Sigmoid colon (tissue), 7 donors: ENCODE data around the gene NAA40. TPM values are rescaled to one million over a fixed set of nuclear protein-coding genes. Genes with fewer than 3 reads are reported as not detected.
"Not testable (repeated sequence)": the region's sequence is repeated elsewhere in the genome, so short reads cannot be mapped to it uniquely, and the experiment has no call there.

Source experiments
- DNase-seq: peaks from one replicate; pipeline ENCODE4 v3.0.0-alpha.2; 2019
- H3K27ac ChIP-seq, 4 donors: fragments of 200-600 bp; sonication (generic); one replicate each; pipeline ENCODE4 v1.5.1; 2016 to 2019; ENCODE audit warnings: mild to moderate bottlenecking in 1 of 4
- H3K27me3 ChIP-seq, 3 donors: fragments of 200-600 bp; sonication (generic); one replicate each; pipeline ENCODE4 v1.5.1; 2019; ENCODE audit warnings: mild to moderate bottlenecking in 1 of 3
- H3K36me3 ChIP-seq, 4 donors: fragments of 200-600 bp; sonication (generic); one replicate each; pipeline ENCODE4 v1.5.1; 2016 to 2019
- H3K4me1 ChIP-seq, 4 donors: fragments of 200-600 bp; sonication (generic); one replicate each; pipeline ENCODE4 v1.5.1; 2017 to 2019
- H3K4me3 ChIP-seq, 4 donors: fragments of 200-600 bp; sonication (generic); one replicate each; pipeline ENCODE4 v1.5.1; 2017 to 2019; ENCODE audit warnings: mild to moderate bottlenecking in 2 of 4, moderate library complexity in 1 of 4
- H3K9me3 ChIP-seq, 4 donors: fragments of 200-600 bp in 3 of 4; sonication (generic) in 3 of 4; one replicate each; pipeline versions ENCODE4 v1.5.1 to v1.6.1; 2013 to 2019
- EP300 ChIP-seq, 4 donors: sonication (generic); formaldehyde crosslinking; IDR thresholded peaks; one replicate each; pipeline ENCODE4 v1.6.1; 2017; ENCODE audit warnings: antibody characterized with exemption in 4 of 4
- POLR2A ChIP-seq, 2 donors: fragments of 450-650 bp; IDR thresholded peaks; one replicate each; pipeline ENCODE4 v1.6.1; 2016; ENCODE audit warnings: antibody characterized with exemption in 2 of 2, mild to moderate bottlenecking in 2 of 2, moderate library complexity in 2 of 2
- POLR2AphosphoS5 ChIP-seq, 4 donors: sonication (generic); formaldehyde crosslinking; IDR thresholded peaks; one replicate each; pipeline ENCODE4 v1.6.1; 2017; ENCODE audit warnings: antibody characterized with exemption in 4 of 4
- WGBS, 2 donors: extraction: QIAGEN DNeasy Blood & Tissue Kit; methylation state at CpG; one replicate each; pipeline ENCODE4 v1.1.7; 2013; 5-methylcytosine and 5-hydroxymethylcytosine counted together
- intact Hi-C: fragments of 100-400 bp; cut with DNase I; formaldehyde crosslinking; loops from one replicate; pipeline ENCODE4 v1.15.1; 2023
- polyA plus RNA-seq, 3 donors: library from polyadenylated mRNA; stranded (reverse); fragments of 200-250 nt; gene quantifications; one replicate each; pipeline ENCODE4 v1.2.3, GENCODE V29; 2013
- total RNA-seq, 4 donors: library from RNA; depleted of rRNA; stranded (reverse); fragments of >200 nt; gene quantifications; one replicate each; pipeline ENCODE4 v1.1.0, GENCODE V29; 2016
- TF ChIP-seq, protein P1 (sequence below), 4 experiments: fragments of 450-650 bp in 3 of 4; fragments of 200-600 bp in 1 of 4; IDR thresholded peaks; one replicate each; pipeline ENCODE4 v1.5.1; 2016 to 2019; ENCODE audit warnings: antibody characterized with exemption in 4 of 4, mild to moderate bottlenecking in 3 of 4, moderate library complexity in 2 of 4
- donor health status: healthy with polysubstance abuse.
- donor health status: Bipolar disorder and iron deficiency.
- donor health status: healthy.

Gene NAA40
- total and polyA plus RNA-seq, 7 donors = 5.4 to 22.9 (median 7.4) TPM

- no peak overlapping the region for H3K27ac ChIP-seq
- WGBS, 2 donors = 89 to 90% methylated on average over 2 of the region's 2 CpGs
- H3K36me3 ChIP-seq = no peaks in the 10 kb centered on the region
- no peak overlapping the region for H3K4me3 ChIP-seq
- TF ChIP-seq, protein P1, sequence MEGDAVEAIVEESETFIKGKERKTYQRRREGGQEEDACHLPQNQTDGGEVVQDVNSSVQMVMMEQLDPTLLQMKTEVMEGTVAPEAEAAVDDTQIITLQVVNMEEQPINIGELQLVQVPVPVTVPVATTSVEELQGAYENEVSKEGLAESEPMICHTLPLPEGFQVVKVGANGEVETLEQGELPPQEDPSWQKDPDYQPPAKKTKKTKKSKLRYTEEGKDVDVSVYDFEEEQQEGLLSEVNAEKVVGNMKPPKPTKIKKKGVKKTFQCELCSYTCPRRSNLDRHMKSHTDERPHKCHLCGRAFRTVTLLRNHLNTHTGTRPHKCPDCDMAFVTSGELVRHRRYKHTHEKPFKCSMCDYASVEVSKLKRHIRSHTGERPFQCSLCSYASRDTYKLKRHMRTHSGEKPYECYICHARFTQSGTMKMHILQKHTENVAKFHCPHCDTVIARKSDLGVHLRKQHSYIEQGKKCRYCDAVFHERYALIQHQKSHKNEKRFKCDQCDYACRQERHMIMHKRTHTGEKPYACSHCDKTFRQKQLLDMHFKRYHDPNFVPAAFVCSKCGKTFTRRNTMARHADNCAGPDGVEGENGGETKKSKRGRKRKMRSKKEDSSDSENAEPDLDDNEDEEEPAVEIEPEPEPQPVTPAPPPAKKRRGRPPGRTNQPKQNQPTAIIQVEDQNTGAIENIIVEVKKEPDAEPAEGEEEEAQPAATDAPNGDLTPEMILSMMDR (IDR thresholded peaks at IDR 0.05) = no peak
- no peak for TF ChIP-seq POLR2AphosphoS5 (IDR thresholded peaks at IDR 0.05)
- TF ChIP-seq EP300 (IDR thresholded peaks at IDR 0.05) = no peak
- no peak for TF ChIP-seq POLR2A (IDR thresholded peaks at IDR 0.05)
- no peak for DNase-seq
- H3K9me3 ChIP-seq = no peaks in the 10 kb centered on the region
- intact Hi-C loops = no loop called here
- peaks cover 0 to 3% (median 0%) of the 10 kb centered on the region in 4 donors for H3K4me1 ChIP-seq
- H3K27me3 ChIP-seq = peaks cover 0 to 5% (median 0%) of the 10 kb centered on the region in 3 donors
Observed at GRCh38 chr11:63969461-63969860, 30.7 kb downstream of the NAA40 start.

- H3K9me3 ChIP-seq = no peaks in the 10 kb centered on the region
- TF ChIP-seq, protein P1 (IDR thresholded peaks at IDR 0.05) = no peak
- TF ChIP-seq EP300 (IDR thresholded peaks at IDR 0.05) (no peak), POLR2A (IDR thresholded peaks at IDR 0.05) (no peak)
- H3K4me1 ChIP-seq = peaks cover 0 to 13% (median 9%) of the 10 kb centered on the region in 4 donors
- peaks cover 0 to 5% (median 0%) of the 10 kb centered on the region in 3 donors for H3K27me3 ChIP-seq
- intact Hi-C loops = loop anchor here (2.0 kb wide), 1 partner anchor 18 kb away; no protein-coding TSS in a partner anchor
- H3K27ac ChIP-seq = no peak overlapping the region
- H3K36me3 ChIP-seq = no peaks in the 10 kb centered on the region
- no peak overlapping the region for H3K4me3 ChIP-seq
- WGBS, 2 donors = 79 to 86% methylated on average over 5 of the region's 5 CpGs
- DNase-seq = no peak
Observed at GRCh38 chr11:63970902-63971301, 32.1 kb downstream of the NAA40 start.

DNA sequence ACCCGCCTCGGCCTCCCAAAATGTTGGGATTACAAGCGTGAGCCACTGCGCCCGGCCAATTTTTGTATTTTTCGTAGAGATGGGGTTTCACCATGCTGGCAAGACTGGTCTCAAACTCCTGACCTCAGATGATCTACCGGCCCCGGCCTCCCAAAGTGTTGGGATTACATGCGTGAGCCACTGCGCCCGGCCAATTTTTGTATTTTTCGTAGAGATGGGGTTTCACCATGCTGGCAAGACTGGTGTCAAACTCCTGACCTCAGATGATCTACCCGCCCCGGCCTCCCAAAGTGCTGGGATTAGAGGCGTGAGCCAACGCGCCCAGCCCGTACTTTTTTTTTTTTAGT is 35.1 kb downstream of the NAA40 start:
- WGBS, 2 donors = 59 to 68% methylated on average over 18 of the region's 18 CpGs
- H3K36me3 ChIP-seq, H3K4me3 ChIP-seq, H3K27ac ChIP-seq, DNase-seq, intact Hi-C loops, H3K9me3 ChIP-seq, H3K27me3 ChIP-seq: not testable (repeated sequence)
- H3K4me1 ChIP-seq = peaks cover 0 to 27% (median 24%) of the 10 kb centered on the region in 4 donors

DNA sequence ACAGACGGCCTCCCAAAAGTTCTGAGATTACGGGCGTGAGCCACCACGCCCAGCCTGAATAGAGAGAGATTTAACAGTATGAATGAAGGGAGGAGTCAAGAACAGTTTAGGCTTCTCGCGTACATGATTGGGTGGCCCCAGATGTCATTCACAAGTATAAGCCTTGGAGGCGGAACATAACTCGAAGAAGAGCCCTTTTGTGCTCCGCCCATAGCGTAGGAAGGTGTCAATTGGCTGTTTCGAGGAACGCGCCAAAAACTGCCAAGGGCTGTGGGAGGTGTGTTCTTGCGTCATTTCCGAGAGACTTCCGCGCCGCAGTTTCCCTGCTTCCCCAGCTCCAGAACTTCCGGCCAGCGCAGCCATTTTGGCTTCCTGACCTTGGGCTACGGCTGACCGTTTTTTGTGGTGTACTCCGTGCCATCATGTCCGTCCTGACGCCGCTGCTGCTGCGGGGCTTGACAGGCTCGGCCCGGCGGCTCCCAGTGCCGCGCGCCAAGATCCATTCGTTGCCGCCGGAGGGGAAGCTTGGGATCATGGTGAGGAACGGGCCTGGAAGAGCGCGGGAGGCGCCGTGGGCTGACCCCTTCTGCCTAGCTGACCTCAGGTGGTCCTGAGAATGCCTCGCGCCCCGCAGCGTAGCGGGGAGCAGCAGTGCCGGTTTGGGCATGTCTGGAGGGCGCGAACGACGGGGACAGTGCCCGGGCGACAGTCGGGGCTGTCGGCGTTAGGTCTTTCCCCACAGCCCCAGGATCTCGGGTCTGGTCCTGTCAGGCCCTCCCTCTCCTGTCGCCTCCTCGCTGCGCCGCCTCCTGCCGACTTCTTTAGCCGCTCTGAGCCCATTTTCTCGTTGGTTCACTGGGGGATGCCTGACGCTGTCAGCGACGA is 35.7 kb downstream of the NAA40 start, which contains the start of gene COX8A:
TSS of gene COX8A (plus strand) at position 362 of the 885 bp plus-strand sequence. CDS start at position 423, 61 bp downstream.
- Histone ChIP-seq H3K9me3 (no peaks in the 10 kb centered on the region), H3K4me3 (peak within 1 kb of the TSS; percentile 73 to 82 (median 78)), H3K27ac (peak within 1 kb of the TSS; percentile 93 to 98 (median 96)), H3K4me1 (peaks cover 0 to 27% (median 24%) of the 10 kb centered on the region in 4 donors), H3K36me3 (peaks cover 0 to 9% (median 0%) of the 10 kb centered on the region in 4 donors), H3K27me3 (peaks cover 0 to 5% (median 0%) of the 10 kb centered on the region in 3 donors)
- intact Hi-C loops = no loop called here
- WGBS, 2 donors = 0% methylated on average over 67 of the region's 67 CpGs
- TF ChIP-seq POLR2AphosphoS5 (IDR thresholded peaks at IDR 0.05) = peak; percentile 87 to 94 (median 91)
- peak in 1 of 4 donors; percentile 2 for TF ChIP-seq EP300 (IDR thresholded peaks at IDR 0.05)
- TF ChIP-seq, protein P1 (IDR thresholded peaks at IDR 0.05) = peak in 1 of 4 experiments; percentile 21
- peak; percentile 49 to 71 for TF ChIP-seq POLR2A (IDR thresholded peaks at IDR 0.05)
- peak; percentile 100 for DNase-seq

GRCh38 chr11:63978551-63979239 is 39.9 kb downstream of the NAA40 start:
- WGBS, 2 donors = 71 to 83% methylated on average over 10 of the region's 10 CpGs
- H3K4me3 ChIP-seq = no peak overlapping the region
- peaks cover 0 to 27% (median 24%) of the 10 kb centered on the region in 4 donors for H3K4me1 ChIP-seq
- no peaks in the 10 kb centered on the region for H3K9me3 ChIP-seq
- H3K36me3 ChIP-seq = peaks cover 0 to 9% (median 0%) of the 10 kb centered on the region in 4 donors
- TF ChIP-seq, protein P1 (IDR thresholded peaks at IDR 0.05) = no peak
- TF ChIP-seq POLR2A (IDR thresholded peaks at IDR 0.05) = no peak
- TF ChIP-seq POLR2AphosphoS5 (IDR thresholded peaks at IDR 0.05) = no peak
- TF ChIP-seq EP300 (IDR thresholded peaks at IDR 0.05) = no peak
- peak overlapping the region in 3 of 4 donors; percentile 10 to 32 (median 27) for H3K27ac ChIP-seq
- no peak for DNase-seq
- no peaks in the 10 kb centered on the region for H3K27me3 ChIP-seq
- intact Hi-C loops = no loop called here
